Upper lobe of left lung (tissue), 6 donors: ENCODE measurements around the gene ZSWIM6. TPM values are rescaled to one million over a fixed set of nuclear protein-coding genes. Genes with fewer than 3 reads are reported as not detected.
A peak's percentile ranks its signal among the peaks of the same experiment; 100 is the strongest.

Source experiments
- ATAC-seq, 2 donors: fragments of 200-7000 bp; cut with Tn5 transposase; one replicate each; pipeline ENCODE4 v1.9.1; 2022; ENCODE audit warnings: mild to moderate bottlenecking in 2 of 2, moderate library complexity in 2 of 2; ENCODE audit not compliant: low FRiP score in 2 of 2
- DNase-seq, 2 donors: peaks; one replicate each; pipeline ENCODE4 v3.0.0-alpha.2; 2019 to 2020
- H3K27ac ChIP-seq, 4 donors: fragments of 200-600 bp; sonication (generic); one replicate each; pipeline ENCODE4 v1.5.1; 2016 to 2019
- H3K27me3 ChIP-seq, 4 donors: fragments of 200-600 bp; sonication (generic); one replicate each; pipeline ENCODE4 v1.5.1; 2017 to 2019
- H3K36me3 ChIP-seq, 4 donors: fragments of 200-600 bp; sonication (generic); one replicate each; pipeline ENCODE4 v1.5.1; 2016 to 2019
- H3K4me1 ChIP-seq, 4 donors: fragments of 200-600 bp; sonication (generic); one replicate each; pipeline ENCODE4 v1.5.1; 2018 to 2019
- H3K4me3 ChIP-seq, 4 donors: fragments of 200-600 bp; sonication (generic); one replicate each; pipeline ENCODE4 v1.5.1; 2017 to 2019; ENCODE audit warnings: mild to moderate bottlenecking in 2 of 4, moderate library complexity in 1 of 4
- H3K9me3 ChIP-seq, 4 donors: fragments of 200-600 bp; sonication (generic); one replicate each; pipeline ENCODE4 v1.5.1; 2018 to 2019
- CTCF ChIP-seq, 6 experiments: fragments of 450-650 bp in 4 of 6; fragments of 200-600 bp in 2 of 6; sonication (generic) in 2 of 6; IDR thresholded peaks; one replicate each; pipeline ENCODE4 v1.5.1; 2016 to 2019; ENCODE audit warnings: antibody characterized with exemption in 6 of 6
- EP300 ChIP-seq, 4 donors: sonication (generic); formaldehyde crosslinking; IDR thresholded peaks; one replicate each; pipeline ENCODE4 v1.5.1; 2017; ENCODE audit warnings: antibody characterized with exemption in 4 of 4, control low read depth in 2 of 4
- POLR2A ChIP-seq, 4 donors: fragments of 450-650 bp; IDR thresholded peaks; one replicate each; pipeline ENCODE4 v1.5.1; 2016 to 2017; ENCODE audit warnings: antibody characterized with exemption in 4 of 4, mild to moderate bottlenecking in 2 of 4
- POLR2AphosphoS5 ChIP-seq, 2 donors: sonication (generic); formaldehyde crosslinking; IDR thresholded peaks; one replicate each; pipeline ENCODE4 v1.5.1; 2017; ENCODE audit warnings: antibody characterized with exemption in 2 of 2
- WGBS, 2 donors: methylation state at CpG; one replicate each; pipeline ENCODE4 v1.1.5; 2017 to 2018; 5-methylcytosine and 5-hydroxymethylcytosine counted together
- total RNA-seq, 6 donors: library from RNA; depleted of rRNA in 4 of 6; stranded (reverse); fragments of >200 nt in 4 of 6; gene quantifications; one replicate each; pipeline versions ENCODE4 v1.1.0 to v1.2.1, GENCODE V29; 2016 to 2021
- donor health status: DM: no; HTN: no; CAD: no; lungs with moderate emphysema.
- donor health status: DM: no; HTN: yes; CAD: no; lungs with severe emphysema.

Gene ZSWIM6
- total RNA-seq, 6 donors from 2014 or later, result 10.5 to 22.3 (median 15.7) TPM

GRCh38 chr5:61287474-61287873 is 44.6 kb upstream of the ZSWIM6 start:
- TF ChIP-seq POLR2AphosphoS5 (IDR thresholded peaks at IDR 0.05), result no peak
- no peak for TF ChIP-seq POLR2A (IDR thresholded peaks at IDR 0.05)
- TF ChIP-seq CTCF (IDR thresholded peaks at IDR 0.05), result no peak
- TF ChIP-seq EP300 (IDR thresholded peaks at IDR 0.05), result no peak
- WGBS, 2 donors, result 93 to 95% methylated on average over 3 of the region's 3 CpGs
- no peaks in the 10 kb centered on the region for H3K9me3 ChIP-seq
- DNase-seq (no peak), ATAC-seq (no peak)
- H3K36me3 ChIP-seq, result no peaks in the 10 kb centered on the region
- H3K4me1 ChIP-seq, result peaks cover 5 to 20% (median 13%) of the 10 kb centered on the region in 4 donors
- H3K4me3 ChIP-seq, result no peak overlapping the region
- H3K27ac ChIP-seq, result no peak overlapping the region
- H3K27me3 ChIP-seq, result no peaks in the 10 kb centered on the region

GRCh38 chr5:61289241-61289640 is 42.8 kb upstream of the ZSWIM6 start:
- H3K9me3 ChIP-seq, result no peaks in the 10 kb centered on the region
- no peaks in the 10 kb centered on the region for H3K36me3 ChIP-seq
- TF ChIP-seq POLR2AphosphoS5 (IDR thresholded peaks at IDR 0.05) (no peak), POLR2A (IDR thresholded peaks at IDR 0.05) (no peak), EP300 (IDR thresholded peaks at IDR 0.05) (no peak), CTCF (IDR thresholded peaks at IDR 0.05) (no peak)
- H3K4me3 ChIP-seq, result no peak overlapping the region
- DNase-seq (no peak), ATAC-seq (no peak)
- no peaks in the 10 kb centered on the region for H3K27me3 ChIP-seq
- peak overlapping the region; percentile 28 to 78 (median 52) for H3K27ac ChIP-seq
- peaks cover 5 to 20% (median 13%) of the 10 kb centered on the region in 4 donors for H3K4me1 ChIP-seq
- 82 to 92% methylated on average over 2 of the region's 2 CpGs for WGBS, 2 donors

GRCh38 chr5:61289669-61290306 is 42.3 kb upstream of the ZSWIM6 start:
- Histone ChIP-seq H3K27ac (peak overlapping the region; percentile 28 to 78 (median 52)), H3K36me3 (no peaks in the 10 kb centered on the region), H3K27me3 (no peaks in the 10 kb centered on the region), H3K9me3 (no peaks in the 10 kb centered on the region), H3K4me1 (peaks cover 5 to 20% (median 13%) of the 10 kb centered on the region in 4 donors), H3K4me3 (no peak overlapping the region)
- ATAC-seq, result no peak
- WGBS, 2 donors, result 75 to 81% methylated on average over 6 to 7 of the region's 7 CpGs
- no peak for DNase-seq
- TF ChIP-seq POLR2A (IDR thresholded peaks at IDR 0.05) (no peak), EP300 (IDR thresholded peaks at IDR 0.05) (no peak), CTCF (IDR thresholded peaks at IDR 0.05) (no peak), POLR2AphosphoS5 (IDR thresholded peaks at IDR 0.05) (no peak)

- H3K27me3 ChIP-seq, result no peaks in the 10 kb centered on the region
- TF ChIP-seq EP300 (IDR thresholded peaks at IDR 0.05) (peak in 3 of 4 donors; percentile 35 to 88 (median 84)), POLR2AphosphoS5 (IDR thresholded peaks at IDR 0.05) (peak; percentile 67 to 71), CTCF (IDR thresholded peaks at IDR 0.05) (no peak)
- ATAC-seq (no peak), DNase-seq (no peak)
- H3K36me3 ChIP-seq, result no peaks in the 10 kb centered on the region
- WGBS, 2 donors, result 47% methylated on average over 4 of the region's 4 CpGs
- peaks cover 5 to 20% (median 13%) of the 10 kb centered on the region in 4 donors for H3K4me1 ChIP-seq
- no peaks in the 10 kb centered on the region for H3K9me3 ChIP-seq
- peak overlapping the region; percentile 22 to 78 (median 64) for H3K27ac ChIP-seq
- peak overlapping the region in 1 of 4 donors; percentile 6 for H3K4me3 ChIP-seq
Observed at GRCh38 chr5:61290791-61291210, 41.3 kb upstream of the ZSWIM6 start.
